Adrenal gland (tissue), 12 donors: Measurements from ENCODE around the gene RCOR1. TPM values are rescaled to one million over a fixed set of nuclear protein-coding genes. Genes with fewer than 3 reads are reported as not detected.

ENCODE experiments used
- DNase-seq, 7 donors: peaks; one replicate each; pipeline ENCODE4 v3.0.0-alpha.2; 2019 to 2020
- H3K27ac ChIP-seq, 5 donors: fragments of 200-600 bp; sonication (generic) in 4 of 5; 1 replicate in 3 of 5; 2 replicates in 2 of 5; pipeline versions ENCODE4 v1.5.1 to v1.8.0; 2016 to 2020; ENCODE audit warnings: mild to moderate bottlenecking in 1 of 5
- H3K27me3 ChIP-seq: fragments of 200-600 bp; 2 replicates; pipeline ENCODE4 v1.8.0; 2021
- H3K36me3 ChIP-seq, 2 donors: fragments of 200-600 bp; replicated peaks in 1 of 2; 1 replicate in 1 of 2; 2 replicates in 1 of 2; pipeline versions ENCODE4 v1.5.1 to v1.8.0; 2018 to 2022
- H3K4me1 ChIP-seq, 2 donors: fragments of 200-600 bp; replicated peaks in 1 of 2; 1 replicate in 1 of 2; 2 replicates in 1 of 2; pipeline versions ENCODE4 v1.5.1 to v1.8.0; 2018 to 2021
- H3K4me3 ChIP-seq, 4 donors: fragments of 200-600 bp; sonication (generic) in 3 of 4; one replicate each; pipeline ENCODE4 v1.5.1; 2016 to 2018
- H3K9me3 ChIP-seq, 3 donors: fragments of 200-600 bp; sonication (generic) in 1 of 3; replicated peaks in 1 of 3; 1 replicate in 2 of 3; 2 replicates in 1 of 3; pipeline versions ENCODE4 v1.5.1 to v1.8.0; 2016 to 2021
- CTCF ChIP-seq, 6 experiments: fragments of 450-650 bp in 4 of 6; fragments of 200-600 bp in 2 of 6; sonication (generic) in 1 of 6; IDR thresholded peaks; 1 replicate in 5 of 6; 2 replicates in 1 of 6; pipeline versions ENCODE4 v1.5.1 to v1.8.0; 2016 to 2021; ENCODE audit warnings: antibody characterized with exemption in 6 of 6, mild to moderate bottlenecking in 2 of 6, moderate library complexity in 1 of 6
- POLR2A ChIP-seq, 2 donors: fragments of 450-650 bp; IDR thresholded peaks; one replicate each; pipeline ENCODE4 v1.6.1; 2017; ENCODE audit warnings: antibody characterized with exemption in 2 of 2, mild to moderate bottlenecking in 2 of 2, moderate library complexity in 1 of 2
- WGBS, 4 donors: extraction: QIAGEN DNeasy Blood & Tissue Kit in 2 of 4; methylation state at CpG; one replicate each; pipeline versions ENCODE4 v1.1.5 to v1.1.7; 2013 to 2017; 5-methylcytosine and 5-hydroxymethylcytosine counted together
- intact Hi-C, 2 donors: fragments of 100-400 bp; cut with DNase I; formaldehyde crosslinking; loops; one replicate each; pipeline versions ENCODE4 v1.14.1 to v1.15.0; 2022 to 2023
- polyA plus RNA-seq, 3 donors: library from polyadenylated mRNA; stranded (reverse); fragments of 200-250 nt in 2 of 3; fragments of 350-450 nt in 1 of 3; fragmentation: Illumina TruSeq in 1 of 3; extraction: RNeasy Lipid Tissue Mini Kit (QIAGEN cat#74804) in 1 of 3; gene quantifications; one replicate each; pipeline ENCODE4 v1.2.3, GENCODE V29; 2013 to 2014
- total RNA-seq, 9 donors: library from RNA; depleted of rRNA in 4 of 9; stranded (reverse); fragments of >200 nt in 4 of 9; fragments of 120-200 nt in 1 of 9; fragmentation: NEBNext Ultra II Directional in 1 of 9; extraction: Animal tissue kit (Norgen Biotek cat#: 25700) in 1 of 9; gene quantifications; one replicate each; pipeline versions ENCODE4 v1.1.0 to v1.2.4, GENCODE V29; 2013 to 2023
- donor health status: healthy with polysubstance abuse.
- donor health status: Bipolar disorder and iron deficiency.
- donor health status: DM: yes; HTN: yes; CAD: no.
- donor health status: DM: no; HTN: no; CAD: no.
- donor health status: DM: no; HTN: no; CAD: no.
- donor health status: DM: yes; HTN: yes; CAD: no.

RCOR1 gene
- total and polyA plus RNA-seq, 12 donors, result 3.8 to 17.7 (median 11.3) TPM

- H3K27ac ChIP-seq, result no peak overlapping the region
- H3K36me3 ChIP-seq, result peaks cover 0 to 14% of the 10 kb centered on the region in 2 donors
- TF ChIP-seq POLR2A (IDR thresholded peaks at IDR 0.05), result no peak
- no peak for TF ChIP-seq CTCF (IDR thresholded peaks at IDR 0.05)
- no peaks in the 10 kb centered on the region for H3K4me1 ChIP-seq
- intact Hi-C loops, result no loop called here
- DNase-seq, result peak in 1 of 7 donors; percentile 18
- H3K27me3 ChIP-seq, result no peaks in the 10 kb centered on the region
- H3K4me3 ChIP-seq, result no peak overlapping the region
- H3K9me3 ChIP-seq, result no peaks in the 10 kb centered on the region
- WGBS, 4 donors, result 87 to 94% (median 93%) methylated on average over 6 of the region's 6 CpGs
These were observed 136.8 kb downstream of the RCOR1 start for GRCh38 chr14:102729268-102729667.

- whole genome bisulfite sequencing, 4 donors, result 94 to 98% (median 96%) methylated on average over 8 of the region's 8 CpGs
- DNase-seq, result peak in 1 of 7 donors; percentile 21
- intact Hi-C loops, result no loop called here
- H3K36me3 ChIP-seq, result peaks cover 0 to 13% of the 10 kb centered on the region in 2 donors
- H3K4me3 ChIP-seq, result no peak overlapping the region
- H3K9me3 ChIP-seq, result no peaks in the 10 kb centered on the region
- H3K27ac ChIP-seq, result no peak overlapping the region
- H3K4me1 ChIP-seq, result no peaks in the 10 kb centered on the region
- H3K27me3 ChIP-seq, result no peaks in the 10 kb centered on the region
- TF ChIP-seq POLR2A (IDR thresholded peaks at IDR 0.05) (no peak), CTCF (IDR thresholded peaks at IDR 0.05) (no peak)
These were observed 137.4 kb downstream of the RCOR1 start for GRCh38 chr14:102729825-102730224.

- Histone ChIP-seq H3K4me1 (no peaks in the 10 kb centered on the region), H3K27me3 (no peaks in the 10 kb centered on the region), H3K27ac (no peak overlapping the region), H3K36me3 (peaks cover 0 to 7% of the 10 kb centered on the region in 2 donors), H3K4me3 (no peak overlapping the region), H3K9me3 (no peaks in the 10 kb centered on the region)
- DNase-seq, result peak in 2 of 7 donors; percentile 17 to 52
- intact Hi-C loops, result no loop called here
- 90 to 94% (median 92%) methylated on average over 13 to 15 of the region's 15 CpGs for whole genome bisulfite sequencing, 4 donors
- TF ChIP-seq POLR2A (IDR thresholded peaks at IDR 0.05), result no peak
- no peak for TF ChIP-seq CTCF (IDR thresholded peaks at IDR 0.05)
These were observed 138.8 kb downstream of the RCOR1 start for GRCh38 chr14:102731101-102731870.

GRCh38 chr14:102731871-102732800 lies 139.7 kb downstream of the RCOR1 start:
- Histone ChIP-seq H3K4me3 (no peak overlapping the region), H3K9me3 (no peaks in the 10 kb centered on the region), H3K36me3 (no peaks in the 10 kb centered on the region), H3K4me1 (no peaks in the 10 kb centered on the region), H3K27me3 (no peaks in the 10 kb centered on the region), H3K27ac (no peak overlapping the region)
- peak in 1 of 7 donors; percentile 35 for DNase-seq
- intact Hi-C loops, result no loop called here
- 86 to 96% (median 93%) methylated on average over 7 to 13 of the region's 13 CpGs for WGBS, 4 donors
- TF ChIP-seq CTCF (IDR thresholded peaks at IDR 0.05) (no peak), POLR2A (IDR thresholded peaks at IDR 0.05) (no peak)
